Tibial nerve (tissue), 4 donors: ENCODE results near the gene IGSF8. TPM values are rescaled to one million over a fixed set of nuclear protein-coding genes. Genes with fewer than 3 reads are reported as not detected.
"Not testable (repeated sequence)": the region's sequence is repeated elsewhere in the genome, so short reads cannot be mapped to it uniquely, and the experiment has no call there.

ENCODE experiments used
- DNase-seq, 2 donors: peaks; one replicate each; pipeline ENCODE4 v3.0.0-alpha.2; 2019; ENCODE audit warnings: low spot score in 2 of 2
- H3K27ac ChIP-seq, 4 donors: fragments of 200-600 bp; sonication (generic) in 3 of 4; one replicate each; pipeline ENCODE4 v1.5.1; 2017 to 2019; ENCODE audit warnings: mild to moderate bottlenecking in 1 of 4
- H3K27me3 ChIP-seq, 2 donors: fragments of 200-600 bp; sonication (generic) in 1 of 2; one replicate each; pipeline versions ENCODE4 v1.5.1 to v1.6.0; 2017 to 2019
- H3K36me3 ChIP-seq, 3 donors: fragments of 200-600 bp; sonication (generic); one replicate each; pipeline ENCODE4 v1.5.1; 2018 to 2019
- H3K4me1 ChIP-seq, 4 donors: fragments of 200-600 bp; sonication (generic) in 3 of 4; one replicate each; pipeline ENCODE4 v1.5.1; 2017 to 2019
- H3K4me3 ChIP-seq, 4 donors: fragments of 200-600 bp; sonication (generic) in 3 of 4; one replicate each; pipeline ENCODE4 v1.5.1; 2017 to 2019; ENCODE audit warnings: mild to moderate bottlenecking in 1 of 4, moderate library complexity in 1 of 4
- H3K9me3 ChIP-seq, 4 donors: fragments of 200-600 bp; sonication (generic) in 3 of 4; one replicate each; pipeline ENCODE4 v1.5.1; 2017 to 2019
- CTCF ChIP-seq, 5 experiments: fragments of 200-600 bp in 3 of 5; fragments of 450-650 bp in 2 of 5; sonication (generic) in 3 of 5; IDR thresholded peaks; one replicate each; pipeline ENCODE4 v1.5.1; 2016 to 2019; ENCODE audit warnings: antibody characterized with exemption in 5 of 5, mild to moderate bottlenecking in 3 of 5, moderate library complexity in 2 of 5
- EP300 ChIP-seq, 2 donors: sonication (generic); formaldehyde crosslinking; IDR thresholded peaks; one replicate each; pipeline ENCODE4 v1.6.1; 2017; ENCODE audit warnings: antibody characterized with exemption in 2 of 2, mild to moderate bottlenecking in 1 of 2
- POLR2A ChIP-seq, 2 donors: fragments of 450-650 bp; IDR thresholded peaks; one replicate each; pipeline ENCODE4 v1.6.1; 2017; ENCODE audit warnings: antibody characterized with exemption in 2 of 2, mild to moderate bottlenecking in 2 of 2, moderate library complexity in 2 of 2
- WGBS, 2 donors: methylation state at CpG; one replicate each; pipeline ENCODE4 v1.1.5; 2018; 5-methylcytosine and 5-hydroxymethylcytosine counted together
- total RNA-seq, 4 donors: library from RNA; depleted of rRNA; stranded (reverse); fragments of >200 nt; gene quantifications; one replicate each; pipeline ENCODE4 v1.1.0, GENCODE V29; 2016

Gene IGSF8
- total RNA-seq, 4 donors from 2014 or later: 42.6 to 73.9 (median 50.7) TPM

GRCh38 chr1:160113407-160113806 lies 15.0 kb upstream of the IGSF8 start:
- TF ChIP-seq EP300 (IDR thresholded peaks at IDR 0.05) (no peak), CTCF (IDR thresholded peaks at IDR 0.05) (no peak), POLR2A (IDR thresholded peaks at IDR 0.05) (no peak)
- Histone ChIP-seq H3K4me3 (no peak overlapping the region), H3K36me3 (no peaks in the 10 kb centered on the region), H3K27ac (peak overlapping the region in 3 of 4 donors; percentile 5 to 94 (median 84)), H3K4me1 (peaks cover 0 to 65% (median 7%) of the 10 kb centered on the region in 4 donors), H3K27me3 (no peaks in the 10 kb centered on the region), H3K9me3 (no peaks in the 10 kb centered on the region)
- 72 to 74% methylated on average over 8 of the region's 8 CpGs for WGBS, 2 donors
- no peak for DNase-seq

GRCh38 chr1:160112357-160112756 lies 13.9 kb upstream of the IGSF8 start:
- Histone ChIP-seq H3K27ac (peak overlapping the region in 2 of 4 donors; percentile 26 to 84), H3K4me3 (no peak overlapping the region), H3K36me3 (no peaks in the 10 kb centered on the region), H3K4me1 (peaks cover 0 to 59% (median 6%) of the 10 kb centered on the region in 4 donors), H3K9me3 (no peaks in the 10 kb centered on the region), H3K27me3 (no peaks in the 10 kb centered on the region)
- no peak for DNase-seq
- WGBS, 2 donors: 62 to 66% methylated on average over 12 of the region's 12 CpGs
- TF ChIP-seq CTCF (IDR thresholded peaks at IDR 0.05) (no peak), POLR2A (IDR thresholded peaks at IDR 0.05) (no peak), EP300 (IDR thresholded peaks at IDR 0.05) (no peak)

GRCh38 chr1:160111462-160111861 lies 13.0 kb upstream of the IGSF8 start:
- not testable (repeated sequence) for DNase-seq, H3K36me3 ChIP-seq, H3K4me3 ChIP-seq, H3K27me3 ChIP-seq, H3K9me3 ChIP-seq
- Histone ChIP-seq H3K4me1 (peaks cover 0 to 56% (median 6%) of the 10 kb centered on the region in 4 donors), H3K27ac (peak overlapping the region in 2 of 4 donors; percentile 26 to 84)
- 87 to 92% methylated on average over 10 of the region's 10 CpGs for WGBS, 2 donors

GRCh38 chr1:160109686-160110085 lies 11.3 kb upstream of the IGSF8 start:
- Histone ChIP-seq H3K36me3 (no peaks in the 10 kb centered on the region), H3K4me1 (peaks cover 0 to 57% (median 10%) of the 10 kb centered on the region in 4 donors), H3K27ac (peak overlapping the region in 2 of 4 donors; percentile 55 to 57), H3K4me3 (no peak overlapping the region), H3K27me3 (no peaks in the 10 kb centered on the region), H3K9me3 (no peaks in the 10 kb centered on the region)
- no peak for DNase-seq
- TF ChIP-seq POLR2A (IDR thresholded peaks at IDR 0.05): no peak
- TF ChIP-seq EP300 (IDR thresholded peaks at IDR 0.05): no peak
- no peak for TF ChIP-seq CTCF (IDR thresholded peaks at IDR 0.05)
- WGBS, 2 donors: 52 to 56% methylated on average over 4 of the region's 4 CpGs

- WGBS, 2 donors: 15 to 26% methylated on average over 6 of the region's 6 CpGs
- Histone ChIP-seq H3K27me3 (no peaks in the 10 kb centered on the region), H3K27ac (peak overlapping the region in 2 of 4 donors; percentile 55 to 57), H3K4me3 (no peak overlapping the region), H3K36me3 (no peaks in the 10 kb centered on the region), H3K9me3 (no peaks in the 10 kb centered on the region), H3K4me1 (peaks cover 0 to 57% (median 12%) of the 10 kb centered on the region in 4 donors)
- peak in 1 of 2 donors; percentile 57 for DNase-seq
- no peak for TF ChIP-seq POLR2A (IDR thresholded peaks at IDR 0.05)
- peak in 4 of 5 experiments; percentile 39 to 45 (median 42) for TF ChIP-seq CTCF (IDR thresholded peaks at IDR 0.05)
- no peak for TF ChIP-seq EP300 (IDR thresholded peaks at IDR 0.05)
Observed at GRCh38 chr1:160108888-160109662, 10.7 kb upstream of the IGSF8 start.
